Measurements from ENCODE around the gene SYNDIG1L. TPM values are rescaled to one million over a fixed set of nuclear protein-coding genes. Genes with fewer than 3 reads are reported as not detected.
"Not testable (repeated sequence)": the region's sequence is repeated elsewhere in the genome, so short reads cannot be mapped to it uniquely, and the experiment has no call there.

Gene SYNDIG1L
- total and polyA plus RNA-seq, 4 donors, result 0.08 TPM; not detected in 3

DNA sequence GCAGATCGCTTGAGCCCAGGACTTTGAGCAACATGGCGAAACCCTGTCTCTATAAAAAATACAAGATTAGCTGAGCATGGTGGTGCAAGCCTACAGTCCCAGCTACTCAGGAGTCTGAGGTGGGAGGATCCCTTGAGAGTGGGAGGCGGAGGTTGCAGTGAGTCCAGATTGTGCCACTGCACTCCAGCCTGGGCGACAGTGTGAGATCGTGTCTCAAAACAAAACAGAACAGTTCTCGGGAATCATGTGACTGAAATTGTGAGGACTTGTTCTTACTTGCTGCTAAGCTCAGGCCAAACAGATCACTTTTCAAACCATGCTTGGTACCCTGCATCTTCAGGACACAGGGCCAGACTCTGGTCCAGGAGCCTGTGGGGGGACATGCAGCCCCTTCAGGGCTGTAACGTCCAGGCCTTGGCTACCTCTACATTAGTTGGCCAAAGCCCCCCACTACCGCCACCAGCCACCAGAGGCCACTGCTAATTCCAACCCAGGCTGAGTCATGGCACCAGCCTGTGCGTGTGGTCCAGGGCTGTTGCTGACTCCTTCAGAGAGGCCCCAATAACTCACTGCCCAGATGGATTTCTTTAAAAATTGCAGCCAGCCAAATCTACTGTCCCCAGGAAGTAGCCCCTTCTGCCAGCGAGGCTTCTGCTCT lies 33.4 kb upstream of the SYNDIG1L start:
- 82% methylated on average over 10 of the region's 10 CpGs for WGBS
- peak; percentile 41 for DNase-seq (ENCODE audit: low spot score)
- no peak overlapping the region for H3K27ac ChIP-seq (ENCODE audit: low read depth in 1 of 2, low read length in 2 of 2)
- no peak overlapping the region for H3K4me3 ChIP-seq (ENCODE audit: low read depth in 1 of 3, low read length in 3 of 3)
- no peaks in the 10 kb centered on the region for H3K36me3 ChIP-seq (ENCODE audit: control insufficient read depth in 4 of 4, insufficient read depth in 3 of 4, low read depth in 1 of 4, low read length in 3 of 4)
- no peak overlapping the region for H3K9ac ChIP-seq (ENCODE audit: low read depth in 1 of 2, low read length in 2 of 2)
- H3K27me3 ChIP-seq (ENCODE audit: control insufficient read depth in 4 of 4, insufficient read depth in 4 of 4, low read length in 3 of 4), result no peaks in the 10 kb centered on the region
- TF ChIP-seq NR2F2 (IDR thresholded peaks at IDR 0.05) (no peak), RAD21 (IDR thresholded peaks at IDR 0.05) (no peak)
- TF ChIP-seq, protein P1, sequence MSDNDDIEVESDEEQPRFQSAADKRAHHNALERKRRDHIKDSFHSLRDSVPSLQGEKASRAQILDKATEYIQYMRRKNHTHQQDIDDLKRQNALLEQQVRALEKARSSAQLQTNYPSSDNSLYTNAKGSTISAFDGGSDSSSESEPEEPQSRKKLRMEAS (IDR thresholded peaks at IDR 0.05), result no peak
- TF ChIP-seq, protein P2, sequence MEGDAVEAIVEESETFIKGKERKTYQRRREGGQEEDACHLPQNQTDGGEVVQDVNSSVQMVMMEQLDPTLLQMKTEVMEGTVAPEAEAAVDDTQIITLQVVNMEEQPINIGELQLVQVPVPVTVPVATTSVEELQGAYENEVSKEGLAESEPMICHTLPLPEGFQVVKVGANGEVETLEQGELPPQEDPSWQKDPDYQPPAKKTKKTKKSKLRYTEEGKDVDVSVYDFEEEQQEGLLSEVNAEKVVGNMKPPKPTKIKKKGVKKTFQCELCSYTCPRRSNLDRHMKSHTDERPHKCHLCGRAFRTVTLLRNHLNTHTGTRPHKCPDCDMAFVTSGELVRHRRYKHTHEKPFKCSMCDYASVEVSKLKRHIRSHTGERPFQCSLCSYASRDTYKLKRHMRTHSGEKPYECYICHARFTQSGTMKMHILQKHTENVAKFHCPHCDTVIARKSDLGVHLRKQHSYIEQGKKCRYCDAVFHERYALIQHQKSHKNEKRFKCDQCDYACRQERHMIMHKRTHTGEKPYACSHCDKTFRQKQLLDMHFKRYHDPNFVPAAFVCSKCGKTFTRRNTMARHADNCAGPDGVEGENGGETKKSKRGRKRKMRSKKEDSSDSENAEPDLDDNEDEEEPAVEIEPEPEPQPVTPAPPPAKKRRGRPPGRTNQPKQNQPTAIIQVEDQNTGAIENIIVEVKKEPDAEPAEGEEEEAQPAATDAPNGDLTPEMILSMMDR (IDR thresholded peaks at IDR 0.05; ENCODE audit: low read depth, low read length, missing input control), result peak; percentile 44
- H3K9me3 ChIP-seq (ENCODE audit: control insufficient read depth in 4 of 4, low read length in 3 of 4), result no peaks in the 10 kb centered on the region
- no peaks in the 10 kb centered on the region for H3K4me1 ChIP-seq (ENCODE audit: control insufficient read depth in 4 of 4, insufficient read depth in 4 of 4, low read length in 3 of 4)

DNA sequence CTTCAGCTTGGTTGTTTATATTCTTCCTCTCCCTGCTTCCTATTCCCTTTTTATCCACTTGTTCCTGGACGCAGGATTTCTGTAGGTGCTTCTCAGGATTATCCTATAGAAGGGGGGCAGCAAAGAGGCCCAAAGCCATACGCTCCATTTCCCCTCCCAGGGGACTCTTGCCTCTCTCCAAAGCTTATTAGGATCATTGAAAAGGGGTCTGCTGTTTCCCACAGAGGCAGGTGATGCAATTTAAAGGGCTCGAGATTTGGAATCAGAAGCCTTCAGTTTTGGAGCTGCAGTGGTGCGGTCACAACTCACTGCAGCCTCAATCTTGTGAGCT lies 31.5 kb upstream of the SYNDIG1L start:
- DNase-seq (ENCODE audit: low spot score), result no peak
- no peaks in the 10 kb centered on the region for H3K27me3 ChIP-seq (ENCODE audit: control insufficient read depth in 4 of 4, insufficient read depth in 4 of 4, low read length in 3 of 4)
- H3K36me3 ChIP-seq (ENCODE audit: control insufficient read depth in 4 of 4, insufficient read depth in 3 of 4, low read depth in 1 of 4, low read length in 3 of 4), result no peaks in the 10 kb centered on the region
- H3K27ac ChIP-seq (ENCODE audit: low read depth in 1 of 2, low read length in 2 of 2), result no peak overlapping the region
- H3K4me3 ChIP-seq (ENCODE audit: low read depth in 1 of 3, low read length in 3 of 3), result no peak overlapping the region
- WGBS, result 85% methylated on average over 4 of the region's 4 CpGs
- no peaks in the 10 kb centered on the region for H3K4me1 ChIP-seq (ENCODE audit: control insufficient read depth in 4 of 4, insufficient read depth in 4 of 4, low read length in 3 of 4)
- no peak for TF ChIP-seq NR2F2 (IDR thresholded peaks at IDR 0.05)
- TF ChIP-seq, protein P2 (IDR thresholded peaks at IDR 0.05; ENCODE audit: low read depth, low read length, missing input control), result no peak
- H3K9ac ChIP-seq (ENCODE audit: low read depth in 1 of 2, low read length in 2 of 2), result no peak overlapping the region
- H3K9me3 ChIP-seq (ENCODE audit: control insufficient read depth in 4 of 4, low read length in 3 of 4), result no peaks in the 10 kb centered on the region

DNA sequence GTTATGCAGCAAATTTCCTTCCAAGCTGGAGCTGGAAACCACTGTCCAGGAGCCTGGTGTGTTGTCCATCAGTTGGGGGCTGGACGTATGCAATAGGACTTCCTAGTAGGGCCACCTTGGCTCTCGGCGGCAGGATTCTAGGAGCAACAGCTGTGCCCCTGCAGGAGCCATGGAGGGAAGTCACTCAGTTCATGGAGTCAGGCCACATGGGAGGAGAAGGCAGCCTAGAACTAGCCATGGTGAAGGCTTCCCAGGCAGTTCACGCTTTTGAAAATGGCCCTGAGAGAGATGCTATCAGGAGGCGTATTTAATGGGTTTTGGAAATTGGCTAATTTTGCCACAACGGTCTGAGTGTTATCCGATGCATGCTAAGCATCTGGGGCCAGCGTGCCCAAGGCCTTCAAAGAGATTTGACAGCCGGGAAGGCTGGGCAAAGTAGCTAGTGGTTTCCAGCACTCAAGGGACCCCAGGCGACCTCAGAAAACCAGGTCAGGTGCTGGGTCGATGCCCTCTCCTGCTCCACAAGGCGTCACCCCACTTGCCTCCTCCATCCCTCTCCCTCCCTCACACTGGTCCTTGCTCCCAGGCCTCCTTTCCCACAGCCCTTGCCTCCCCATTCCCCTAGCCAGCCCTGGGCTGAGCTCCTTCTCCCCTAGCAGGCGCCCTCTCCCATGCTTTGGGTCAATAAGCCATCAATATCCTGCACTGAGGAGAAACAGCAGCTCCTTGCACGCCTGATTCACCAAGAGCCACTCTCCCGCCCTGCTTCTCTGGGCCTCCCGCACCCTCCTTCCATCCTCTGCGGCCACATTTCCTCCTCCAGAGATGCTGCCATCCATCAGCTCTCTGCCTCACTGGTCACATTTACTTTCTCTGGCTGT lies 30.9 kb upstream of the SYNDIG1L start:
- Histone ChIP-seq H3K9ac (ENCODE audit: low read depth in 1 of 2, low read length in 2 of 2) (no peak overlapping the region), H3K27ac (ENCODE audit: low read depth in 1 of 2, low read length in 2 of 2) (no peak overlapping the region), H3K36me3 (ENCODE audit: control insufficient read depth in 4 of 4, insufficient read depth in 3 of 4, low read depth in 1 of 4, low read length in 3 of 4) (no peaks in the 10 kb centered on the region), H3K27me3 (ENCODE audit: control insufficient read depth in 4 of 4, insufficient read depth in 4 of 4, low read length in 3 of 4) (no peaks in the 10 kb centered on the region), H3K4me3 (ENCODE audit: low read depth in 1 of 3, low read length in 3 of 3) (no peak overlapping the region), H3K9me3 (ENCODE audit: control insufficient read depth in 4 of 4, low read length in 3 of 4) (no peaks in the 10 kb centered on the region), H3K4me1 (ENCODE audit: control insufficient read depth in 4 of 4, insufficient read depth in 4 of 4, low read length in 3 of 4) (no peaks in the 10 kb centered on the region)
- 83% methylated on average over 17 of the region's 17 CpGs for WGBS
- DNase-seq (ENCODE audit: low spot score), result no peak
- TF ChIP-seq, protein P3, sequence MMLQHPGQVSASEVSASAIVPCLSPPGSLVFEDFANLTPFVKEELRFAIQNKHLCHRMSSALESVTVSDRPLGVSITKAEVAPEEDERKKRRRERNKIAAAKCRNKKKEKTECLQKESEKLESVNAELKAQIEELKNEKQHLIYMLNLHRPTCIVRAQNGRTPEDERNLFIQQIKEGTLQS (IDR thresholded peaks at IDR 0.05), result no peak
- no peak for TF ChIP-seq HNF4A (conservative IDR thresholded peaks at IDR 0.05)
- TF ChIP-seq RXRA (IDR thresholded peaks at IDR 0.05), result no peak
- TF ChIP-seq GABPA (IDR thresholded peaks at IDR 0.05 in 1 of 2, conservative IDR thresholded peaks at IDR 0.05 in 1 of 2), result no peak
- TF ChIP-seq, protein P2 (IDR thresholded peaks at IDR 0.05; ENCODE audit: low read depth, low read length, missing input control), result no peak
- TF ChIP-seq EGR1 (IDR thresholded peaks at IDR 0.05; ENCODE audit: low read depth in 2 of 2), result no peak
- TF ChIP-seq, protein P1 (IDR thresholded peaks at IDR 0.05), result no peak
- no peak for TF ChIP-seq YY1 (IDR thresholded peaks at IDR 0.05)
- TF ChIP-seq RAD21 (IDR thresholded peaks at IDR 0.05), result no peak

DNA sequence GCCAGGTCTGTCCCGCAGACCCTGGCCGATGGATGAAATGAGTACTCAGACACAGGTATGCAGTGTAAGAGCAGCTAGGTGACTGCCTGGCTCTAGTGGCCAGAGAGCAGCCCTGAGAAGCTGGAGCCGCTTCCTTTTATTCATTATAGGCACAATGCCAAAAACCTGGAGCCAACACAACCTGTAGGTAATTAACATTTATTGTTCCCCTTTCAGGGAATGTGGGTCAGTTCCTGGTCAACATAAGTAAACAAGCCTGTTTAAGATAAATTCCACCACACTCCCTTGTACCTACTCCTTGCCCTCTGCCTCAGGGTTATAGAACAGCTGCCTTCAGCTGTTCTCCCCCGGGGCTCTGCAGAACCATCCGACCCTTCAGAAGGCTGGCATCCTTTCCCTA lies 28.4 kb upstream of the SYNDIG1L start:
- H3K4me1 ChIP-seq (ENCODE audit: control insufficient read depth in 4 of 4, insufficient read depth in 4 of 4, low read length in 3 of 4); H3K27ac ChIP-seq (ENCODE audit: low read depth in 1 of 2, low read length in 2 of 2); H3K4me3 ChIP-seq (ENCODE audit: low read depth in 1 of 3, low read length in 3 of 3); H3K36me3 ChIP-seq (ENCODE audit: control insufficient read depth in 4 of 4, insufficient read depth in 3 of 4, low read depth in 1 of 4, low read length in 3 of 4); DNase-seq (ENCODE audit: low spot score); H3K9me3 ChIP-seq (ENCODE audit: control insufficient read depth in 4 of 4, low read length in 3 of 4); H3K9ac ChIP-seq (ENCODE audit: low read depth in 1 of 2, low read length in 2 of 2); H3K27me3 ChIP-seq (ENCODE audit: control insufficient read depth in 4 of 4, insufficient read depth in 4 of 4, low read length in 3 of 4): not testable (repeated sequence)
- 84% methylated on average over 5 of the region's 5 CpGs for WGBS
